Endothelial cell of umbilical vein (primary cell): ENCODE measurements around the gene MFSD6.

ENCODE experiments used
- CTCF ChIP-seq, 2 donors: IDR thresholded peaks; 1 replicate in 1 of 2; 2 replicates in 1 of 2; pipeline ENCODE4 v1.5.1; 2011; ENCODE audit warnings: low read length in 2 of 2, mild to moderate bottlenecking in 2 of 2, moderate library complexity in 2 of 2, control low read depth in 1 of 2, inconsistent platforms in 1 of 2, low read depth in 1 of 2; ENCODE audit not compliant: insufficient read depth in 1 of 2; ENCODE audit errors: extremely low read depth in 1 of 2
- MAX ChIP-seq: IDR thresholded peaks from 2 replicates; pipeline ENCODE4 v1.6.1; 2011; ENCODE audit not compliant: insufficient read depth, insufficient read length
- POLR2A ChIP-seq: IDR thresholded peaks from 2 replicates; pipeline ENCODE4 v1.6.1; 2012; ENCODE audit warnings: low read depth, mild to moderate bottlenecking, control low read depth, low read length
- POLR2AphosphoS5 ChIP-seq: IDR thresholded peaks from 2 replicates; pipeline ENCODE4 v1.6.1; 2012; ENCODE audit warnings: low read depth, mild to moderate bottlenecking, control low read depth, low read length, moderate library complexity; ENCODE audit not compliant: insufficient read depth

GRCh38 chr2:190432567-190433231 lies 24.5 kb downstream of the MFSD6 start:
- TF ChIP-seq POLR2AphosphoS5 (no peak), CTCF (IDR thresholded peaks at IDR 0.05; ENCODE audit: extremely low read depth in 1 of 2, insufficient read depth in 1 of 2, low read depth in 1 of 2, low read length in 2 of 2) (no peak), POLR2A (no peak), MAX (no peak)
